Urinary bladder (tissue), 4 donors: ENCODE data around the gene CHCHD10. TPM values are rescaled to one million over a fixed set of nuclear protein-coding genes. Genes with fewer than 3 reads are reported as not detected.
"Not testable (repeated sequence)": the region's sequence is repeated elsewhere in the genome, so short reads cannot be mapped to it uniquely, and the experiment has no call there.

ENCODE experiments used
- DNase-seq: peaks from one replicate; pipeline ENCODE4 v3.0.0-alpha.2; 2015; ENCODE audit errors: extremely low spot score
- H3K27ac ChIP-seq: one replicate; pipeline ENCODE4 v1.5.1; 2013; ENCODE audit warnings: low read depth, mild to moderate bottlenecking, moderate library complexity
- H3K36me3 ChIP-seq: one replicate; pipeline ENCODE4 v1.6.1; 2013; ENCODE audit warnings: mild to moderate bottlenecking, moderate library complexity; ENCODE audit not compliant: insufficient read depth
- H3K4me1 ChIP-seq: one replicate; pipeline ENCODE4 v1.6.1; 2013; ENCODE audit warnings: mild to moderate bottlenecking, moderate library complexity; ENCODE audit not compliant: insufficient read depth
- H3K4me3 ChIP-seq: one replicate; pipeline ENCODE4 v1.5.1; 2013; ENCODE audit warnings: low read depth, low read length
- WGBS: extraction: QIAGEN DNeasy Blood & Tissue Kit; methylation state at CpG from one replicate; pipeline ENCODE4 v1.1.7; 2013; 5-methylcytosine and 5-hydroxymethylcytosine counted together
- polyA plus RNA-seq: library from polyadenylated mRNA; stranded (reverse); fragments of 200-250 nt; gene quantifications from one replicate; pipeline ENCODE4 v1.2.3, GENCODE V29; 2013
- total RNA-seq: library from RNA; depleted of rRNA; stranded (reverse); fragments of >200 nt; gene quantifications from one replicate; pipeline ENCODE4 v1.2.3, GENCODE V29; 2014
- donor health status: healthy with polysubstance abuse.
- donor health status: healthy.

CHCHD10 gene
- total and polyA plus RNA-seq, 2 donors, result 3.6 to 69.8 TPM

GRCh38 chr22:23742505-23743264, 25.1 kb downstream of the CHCHD10 start:
- DNase-seq, result no peak
- peaks cover 5% of the 10 kb centered on the region for H3K36me3 ChIP-seq
- 70% methylated on average over 7 of the region's 7 CpGs for WGBS
- no peak overlapping the region for H3K27ac ChIP-seq
- H3K4me3 ChIP-seq, result no peak overlapping the region
- H3K4me1 ChIP-seq, result no peaks in the 10 kb centered on the region

GRCh38 chr22:23737696-23738095, 30.1 kb downstream of the CHCHD10 start:
- Histone ChIP-seq H3K4me1 (no peaks in the 10 kb centered on the region), H3K36me3 (no peaks in the 10 kb centered on the region), H3K27ac (no peak overlapping the region), H3K4me3 (no peak overlapping the region)
- DNase-seq, result no peak

DNA sequence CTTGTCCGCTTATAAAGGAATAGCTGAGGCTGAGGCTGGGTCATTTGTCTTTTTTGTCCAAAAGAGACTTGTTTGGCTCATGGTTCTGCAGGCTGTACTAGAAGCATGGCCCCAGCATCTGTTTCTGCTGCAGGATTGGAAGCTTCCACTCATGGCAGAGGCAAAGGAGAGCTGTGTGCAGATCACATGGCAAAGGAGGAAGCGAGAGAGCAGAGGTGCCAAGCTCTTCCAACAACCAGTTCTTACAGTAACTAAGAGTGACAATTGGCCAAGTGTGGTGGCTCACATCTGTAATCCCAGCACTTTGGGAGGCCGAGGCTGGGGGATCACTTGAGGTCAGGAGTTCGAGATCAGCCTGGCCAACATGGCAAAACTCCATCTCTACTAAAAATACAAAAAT, 39.7 kb downstream of the CHCHD10 start:
- 77% methylated on average over 4 of the region's 4 CpGs for WGBS
- not testable (repeated sequence) for DNase-seq, H3K4me3 ChIP-seq, H3K36me3 ChIP-seq, H3K4me1 ChIP-seq, H3K27ac ChIP-seq

DNA sequence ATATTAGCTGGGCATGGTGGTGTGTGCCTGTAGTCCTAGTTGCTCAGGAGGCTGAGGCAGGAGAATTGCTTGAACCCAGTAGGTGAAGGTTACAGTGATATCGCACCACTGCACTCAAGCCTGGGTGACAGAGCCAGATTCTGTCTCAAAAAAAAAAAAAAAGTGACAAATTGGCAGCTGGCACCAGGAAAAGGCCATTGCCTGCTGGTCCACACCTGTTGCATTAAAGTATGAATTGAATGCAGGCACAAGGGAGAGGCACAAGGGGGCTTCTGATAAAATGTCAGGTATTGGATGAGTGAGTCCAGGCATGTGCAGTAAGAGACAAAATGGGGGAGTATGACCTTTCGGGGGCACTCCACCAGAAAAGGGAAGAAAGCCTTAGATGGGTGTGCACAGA, 45.0 kb downstream of the CHCHD10 start:
- WGBS, result 86% methylated on average over 2 of the region's 2 CpGs
- H3K4me1 ChIP-seq, result no peaks in the 10 kb centered on the region
- no peak overlapping the region for H3K4me3 ChIP-seq
- no peak overlapping the region for H3K27ac ChIP-seq
- no peaks in the 10 kb centered on the region for H3K36me3 ChIP-seq
- DNase-seq, result no peak

GRCh38 chr22:23722160-23722559, 45.6 kb downstream of the CHCHD10 start:
- Histone ChIP-seq H3K4me1 (no peaks in the 10 kb centered on the region), H3K4me3 (no peak overlapping the region), H3K27ac (no peak overlapping the region), H3K36me3 (no peaks in the 10 kb centered on the region)
- 63% methylated on average over 4 of the region's 4 CpGs for WGBS
- no peak for DNase-seq

GRCh38 chr22:23720855-23721254, 46.9 kb downstream of the CHCHD10 start:
- 61% methylated on average over 6 of the region's 6 CpGs for WGBS
- no peak overlapping the region for H3K27ac ChIP-seq
- no peaks in the 10 kb centered on the region for H3K36me3 ChIP-seq
- no peak overlapping the region for H3K4me3 ChIP-seq
- DNase-seq, result no peak
- H3K4me1 ChIP-seq, result no peaks in the 10 kb centered on the region

DNA sequence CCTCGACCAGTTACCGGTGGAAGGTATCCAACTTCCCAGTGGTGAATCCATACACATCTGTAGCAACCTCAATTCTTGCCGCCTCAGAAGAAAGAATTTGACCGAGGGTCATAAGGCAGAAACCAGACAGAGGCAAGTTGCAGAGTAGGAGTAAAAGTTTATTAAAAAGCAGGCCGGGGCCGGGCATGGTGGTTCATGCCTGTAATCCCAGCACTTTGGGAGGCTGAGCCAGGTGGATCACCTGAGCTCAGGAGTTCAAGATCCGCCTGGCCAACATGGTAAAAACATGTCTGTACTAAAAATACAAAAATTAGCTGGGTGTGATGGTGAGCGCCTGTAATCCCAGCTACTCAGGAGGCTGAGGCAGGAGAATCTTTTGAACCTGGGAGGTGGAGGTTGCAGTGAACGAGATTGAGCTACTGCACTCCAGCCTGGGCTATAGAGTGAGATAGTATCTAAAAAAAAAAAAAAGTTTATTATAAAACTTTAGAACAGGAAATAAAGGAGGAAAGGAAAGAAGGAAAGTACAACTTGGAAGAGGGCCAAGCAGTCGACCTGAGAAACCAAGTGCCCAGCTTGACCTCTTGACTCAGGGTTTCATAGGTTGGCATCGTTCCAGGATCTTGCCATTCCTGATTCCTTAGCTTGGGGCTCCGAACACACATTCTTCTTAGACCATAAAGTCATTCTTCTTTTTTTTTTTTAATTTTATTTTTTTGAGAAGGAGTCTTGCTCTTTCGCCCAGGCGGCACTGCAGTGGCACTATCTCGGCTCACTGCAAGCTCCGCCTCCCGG, 49.2 kb downstream of the CHCHD10 start:
- Histone ChIP-seq H3K4me1 (no peaks in the 10 kb centered on the region), H3K27ac (no peak overlapping the region), H3K36me3 (peaks cover 2% of the 10 kb centered on the region), H3K4me3 (no peak overlapping the region)
- no peak for DNase-seq
- WGBS, result 86% methylated on average over 17 of the region's 17 CpGs

DNA sequence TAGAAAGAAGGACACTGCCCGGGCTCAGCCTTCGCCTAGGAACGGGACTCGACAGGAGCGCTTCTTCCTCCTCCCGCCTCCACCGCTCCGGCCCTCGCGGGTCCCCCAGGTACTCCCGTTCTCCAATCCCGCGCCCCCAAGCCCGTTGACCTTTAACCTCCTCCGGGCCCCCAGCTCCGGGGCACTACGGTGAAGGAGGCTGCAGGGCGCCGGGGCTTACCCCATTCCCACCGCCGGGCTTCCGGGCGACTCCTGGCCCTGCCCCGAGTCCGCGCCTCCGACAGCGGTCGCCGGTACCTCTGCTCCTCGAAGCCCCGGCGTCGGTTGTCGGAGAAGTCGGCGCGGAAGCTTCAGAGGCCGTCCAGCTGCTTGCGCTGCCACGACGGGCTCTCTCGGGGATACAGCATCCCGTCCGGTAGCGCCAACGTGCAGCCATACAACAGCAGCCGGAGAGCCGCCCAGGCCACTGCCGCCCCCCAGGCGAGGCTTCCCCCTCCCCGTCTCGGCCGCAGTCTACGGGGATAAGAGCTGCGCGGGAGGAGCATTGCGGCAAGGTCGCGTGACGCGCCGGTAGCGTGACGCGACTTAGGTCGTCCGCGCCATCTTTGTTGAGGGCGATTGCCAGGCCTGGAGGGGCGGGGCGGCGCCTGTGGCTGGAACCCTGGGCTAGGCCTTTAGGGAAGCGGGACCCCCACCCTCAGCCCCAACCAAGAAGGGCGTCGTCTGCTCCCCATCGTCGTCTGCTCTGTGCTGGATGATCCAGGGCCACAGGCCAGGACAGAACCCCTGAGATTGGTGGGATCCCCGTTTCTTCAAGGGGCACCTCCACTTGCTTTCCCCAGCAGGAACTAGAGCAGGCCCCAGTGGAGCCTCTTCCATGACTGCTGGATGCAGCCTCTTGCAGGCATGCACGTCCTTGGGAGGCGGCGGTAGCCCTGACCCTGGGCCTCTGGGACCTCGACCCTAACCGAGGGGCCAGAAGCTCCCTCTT, 50.7 kb downstream of the CHCHD10 start:
- Histone ChIP-seq H3K27ac (peak overlapping the region; percentile 46), H3K4me1 (no peaks in the 10 kb centered on the region), H3K36me3 (peaks cover 3% of the 10 kb centered on the region), H3K4me3 (peak overlapping the region; percentile 79)
- 5% methylated on average over 84 of the region's 84 CpGs for WGBS
- peak; percentile 42 for DNase-seq

Other genes starting within 250 kb of the CHCHD10 start
- gene IGLL1, start 187.7 kb downstream of the CHCHD10 start, total RNA-seq, result not detected
- gene IGLL1, start 187.7 kb downstream of the CHCHD10 start, polyA plus RNA-seq, result not detected
- 0.48 TPM for gene DRICH1, start 135.7 kb downstream of the CHCHD10 start, total RNA-seq
- gene DRICH1, start 135.7 kb downstream of the CHCHD10 start, polyA plus RNA-seq, result 0.06 TPM
- not detected for gene RGL4, start 77.0 kb downstream of the CHCHD10 start, total RNA-seq
- gene RGL4, start 77.0 kb downstream of the CHCHD10 start, polyA plus RNA-seq, result 0.32 TPM
- 9.9 TPM for gene ZNF70, start 16.9 kb downstream of the CHCHD10 start, total RNA-seq
- gene ZNF70, start 16.9 kb downstream of the CHCHD10 start, polyA plus RNA-seq, result 1.6 TPM
- gene VPREB3, start 13.5 kb downstream of the CHCHD10 start, total RNA-seq, result not detected
- not detected for gene VPREB3, start 13.5 kb downstream of the CHCHD10 start, polyA plus RNA-seq
- 0.63 TPM for gene C22orf15, start 5.0 kb downstream of the CHCHD10 start, total RNA-seq
- gene C22orf15, start 5.0 kb downstream of the CHCHD10 start, polyA plus RNA-seq, result 0.82 TPM
- gene MMP11, start 4.9 kb upstream of the CHCHD10 start, total RNA-seq, result 7.3 TPM
- 5.6 TPM for gene MMP11, start 4.9 kb upstream of the CHCHD10 start, polyA plus RNA-seq
- gene SMARCB1, start 19.0 kb upstream of the CHCHD10 start, total RNA-seq, result 16.7 TPM
- gene SMARCB1, start 19.0 kb upstream of the CHCHD10 start, polyA plus RNA-seq, result 47.9 TPM
- gene DERL3, start 71.0 kb upstream of the CHCHD10 start, total RNA-seq, result 0.74 TPM
- gene DERL3, start 71.0 kb upstream of the CHCHD10 start, polyA plus RNA-seq, result 0.98 TPM
- 13.0 TPM for gene SLC2A11, start 89.9 kb upstream of the CHCHD10 start, total RNA-seq
- 12.0 TPM for gene SLC2A11, start 89.9 kb upstream of the CHCHD10 start, polyA plus RNA-seq
- gene MIF, start 126.4 kb upstream of the CHCHD10 start, total RNA-seq, result 70.1 TPM
- gene MIF, start 126.4 kb upstream of the CHCHD10 start, polyA plus RNA-seq, result 528 TPM
- 2.1 TPM for gene GSTT2B, start 193.2 kb upstream of the CHCHD10 start, total RNA-seq
- 30.4 TPM for gene GSTT2B, start 193.2 kb upstream of the CHCHD10 start, polyA plus RNA-seq
- gene DDTL, start 198.9 kb upstream of the CHCHD10 start, total RNA-seq, result 3.0 TPM
- gene DDTL, start 198.9 kb upstream of the CHCHD10 start, polyA plus RNA-seq, result 6.3 TPM
- 71.1 TPM for gene DDT, start 206.5 kb upstream of the CHCHD10 start, total RNA-seq
- gene DDT, start 206.5 kb upstream of the CHCHD10 start, polyA plus RNA-seq, result 232 TPM
- gene GSTT2, start 212.2 kb upstream of the CHCHD10 start, total RNA-seq, result not detected
- 5.7 TPM for gene GSTT2, start 212.2 kb upstream of the CHCHD10 start, polyA plus RNA-seq
- not detected for gene GSTT4, start 237.5 kb upstream of the CHCHD10 start, total RNA-seq
- not detected for gene GSTT4, start 237.5 kb upstream of the CHCHD10 start, polyA plus RNA-seq
- 34.2 TPM for gene CABIN1, start 243.3 kb upstream of the CHCHD10 start, total RNA-seq
- gene CABIN1, start 243.3 kb upstream of the CHCHD10 start, polyA plus RNA-seq, result 39.0 TPM